GM18870 (cell line): Measurements from ENCODE around the gene ATP1A2.
"Not testable (repeated sequence)": the region's sequence is repeated elsewhere in the genome, so short reads cannot be mapped to it uniquely, and the experiment has no call there.

Source experiments
- ATAC-seq: cut with Tn5 transposase; IDR thresholded peaks from one replicate; pipeline ENCODE4 v1.9.1; 2021; ENCODE audit warnings: moderate library complexity; ENCODE audit not compliant: unreplicated experiment

The ATP1A2 gene

DNA sequence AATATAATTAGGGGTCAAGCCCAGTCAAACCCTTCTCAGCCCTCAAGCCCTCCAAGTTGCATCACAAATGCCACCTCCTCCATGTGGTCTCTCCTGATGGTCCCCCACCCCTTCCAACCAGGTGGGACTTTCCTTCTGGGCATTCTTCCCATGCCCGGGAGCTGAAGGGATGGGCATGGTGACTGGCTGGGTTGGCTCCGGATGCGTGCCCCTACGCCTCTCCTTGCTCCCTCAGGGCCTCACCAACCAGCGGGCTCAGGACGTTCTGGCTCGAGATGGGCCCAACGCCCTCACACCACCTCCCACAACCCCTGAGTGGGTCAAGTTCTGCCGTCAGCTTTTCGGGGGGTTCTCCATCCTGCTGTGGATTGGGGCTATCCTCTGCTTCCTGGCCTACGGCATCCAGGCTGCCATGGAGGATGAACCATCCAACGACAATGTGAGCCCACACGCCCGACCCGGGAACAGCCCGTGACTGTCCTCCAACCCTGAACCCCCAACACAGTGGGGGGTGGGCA, 7.5 kb downstream of the ATP1A2 start:
- ATAC-seq: no peak

DNA sequence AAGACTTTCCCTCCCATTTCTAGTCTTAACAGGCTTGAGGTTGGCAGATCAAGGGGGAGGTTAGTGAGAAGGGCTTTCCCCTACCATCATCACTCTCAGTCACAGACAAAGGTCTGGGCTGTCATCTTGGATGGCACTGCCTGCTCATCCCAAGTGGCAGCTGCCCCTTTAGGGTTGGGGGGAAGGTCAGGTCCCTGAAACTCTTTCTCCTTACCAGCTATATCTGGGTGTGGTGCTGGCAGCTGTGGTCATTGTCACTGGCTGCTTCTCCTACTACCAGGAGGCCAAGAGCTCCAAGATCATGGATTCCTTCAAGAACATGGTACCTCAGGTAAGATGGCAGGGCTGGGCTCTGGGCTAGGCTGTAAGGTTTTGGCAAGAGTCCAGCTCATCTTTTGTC, 8.2 kb downstream of the ATP1A2 start:
- ATAC-seq: no peak

DNA sequence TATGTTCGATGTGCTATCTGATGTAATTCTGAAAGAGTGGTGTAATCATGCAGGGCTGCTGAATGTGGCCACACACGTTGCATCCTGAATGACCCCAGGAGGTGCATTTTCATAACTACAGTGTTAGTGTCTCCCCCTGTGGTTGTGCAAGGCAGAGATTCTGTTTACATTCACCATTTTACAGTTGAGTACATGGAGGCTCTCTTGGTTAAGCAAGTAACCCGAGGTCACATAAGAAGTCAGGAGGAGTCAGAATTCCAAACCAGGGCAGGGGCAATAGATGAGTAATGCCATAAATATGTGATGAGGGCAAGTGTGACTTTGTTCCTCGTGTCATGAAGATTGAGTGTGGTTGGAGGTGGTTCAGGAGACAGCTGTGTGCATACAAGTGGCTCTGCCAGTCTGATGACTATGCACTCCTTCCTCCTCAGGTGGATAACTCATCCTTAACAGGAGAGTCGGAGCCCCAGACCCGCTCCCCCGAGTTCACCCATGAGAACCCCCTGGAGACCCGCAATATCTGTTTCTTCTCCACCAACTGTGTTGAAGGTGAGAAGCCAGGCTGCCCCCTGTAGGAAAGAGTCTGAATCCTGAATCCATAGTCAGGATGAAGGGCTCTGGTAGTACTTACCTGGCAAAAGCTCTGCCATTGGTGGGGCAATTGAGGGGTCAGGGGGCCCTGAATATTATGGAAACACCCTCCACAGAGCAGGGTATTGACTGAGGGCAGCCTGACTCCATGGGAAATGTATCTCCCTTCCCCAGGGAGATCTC, 9.3 kb downstream of the ATP1A2 start:
- ATAC-seq: no peak

DNA sequence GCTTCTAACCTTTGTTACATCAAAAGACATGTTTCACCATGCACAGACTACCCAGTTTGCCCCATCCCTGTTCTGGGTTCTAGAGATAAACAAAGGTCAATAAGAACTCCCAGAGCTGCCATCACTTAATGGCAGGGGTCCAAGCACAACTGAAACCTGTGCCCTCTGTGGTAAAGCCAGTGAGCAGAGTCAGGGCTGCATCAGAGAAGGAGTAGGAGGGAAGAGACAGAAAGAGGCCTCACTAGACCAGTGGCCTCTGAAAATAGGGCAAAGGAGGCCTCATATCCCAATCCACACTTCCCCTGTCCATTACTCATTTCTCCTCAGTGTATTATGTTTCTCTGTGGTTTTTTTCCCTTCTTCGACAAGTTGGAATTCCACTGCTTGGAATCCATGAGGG, 10.2 kb downstream of the ATP1A2 start:
- no peak for ATAC-seq

DNA sequence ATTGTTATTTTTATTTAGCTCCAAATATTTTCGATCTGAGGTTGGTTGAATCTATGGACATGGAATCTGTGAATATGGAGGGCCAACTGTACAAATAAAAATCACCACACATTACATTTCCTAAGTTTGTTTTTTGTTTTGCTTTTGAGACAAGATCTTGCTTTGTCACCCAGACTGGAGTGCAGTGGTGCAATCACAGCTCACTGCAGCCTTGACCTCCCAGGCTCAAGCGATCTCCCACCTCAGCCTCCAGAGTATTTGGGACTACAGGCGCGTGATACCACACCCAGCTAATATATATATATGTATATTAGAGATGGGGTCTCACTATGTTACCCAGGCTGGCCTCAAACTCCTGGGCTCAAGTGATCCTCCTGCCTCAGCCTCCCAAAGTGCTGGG, 10.8 kb downstream of the ATP1A2 start:
- ATAC-seq: not testable (repeated sequence)

DNA sequence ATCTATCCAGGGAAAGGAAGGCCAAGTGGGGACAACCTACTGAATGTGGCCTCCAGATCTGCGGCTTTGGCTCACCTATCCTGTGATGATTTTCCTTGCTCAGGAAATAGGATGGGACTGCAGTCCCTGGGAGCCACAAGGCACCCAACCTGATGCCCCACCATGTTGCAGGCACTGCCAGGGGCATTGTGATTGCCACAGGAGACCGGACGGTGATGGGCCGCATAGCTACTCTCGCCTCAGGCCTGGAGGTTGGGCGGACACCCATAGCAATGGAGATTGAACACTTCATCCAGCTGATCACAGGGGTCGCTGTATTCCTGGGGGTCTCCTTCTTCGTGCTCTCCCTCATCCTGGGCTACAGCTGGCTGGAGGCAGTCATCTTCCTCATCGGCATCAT, 11.8 kb downstream of the ATP1A2 start:
- no peak for ATAC-seq

DNA sequence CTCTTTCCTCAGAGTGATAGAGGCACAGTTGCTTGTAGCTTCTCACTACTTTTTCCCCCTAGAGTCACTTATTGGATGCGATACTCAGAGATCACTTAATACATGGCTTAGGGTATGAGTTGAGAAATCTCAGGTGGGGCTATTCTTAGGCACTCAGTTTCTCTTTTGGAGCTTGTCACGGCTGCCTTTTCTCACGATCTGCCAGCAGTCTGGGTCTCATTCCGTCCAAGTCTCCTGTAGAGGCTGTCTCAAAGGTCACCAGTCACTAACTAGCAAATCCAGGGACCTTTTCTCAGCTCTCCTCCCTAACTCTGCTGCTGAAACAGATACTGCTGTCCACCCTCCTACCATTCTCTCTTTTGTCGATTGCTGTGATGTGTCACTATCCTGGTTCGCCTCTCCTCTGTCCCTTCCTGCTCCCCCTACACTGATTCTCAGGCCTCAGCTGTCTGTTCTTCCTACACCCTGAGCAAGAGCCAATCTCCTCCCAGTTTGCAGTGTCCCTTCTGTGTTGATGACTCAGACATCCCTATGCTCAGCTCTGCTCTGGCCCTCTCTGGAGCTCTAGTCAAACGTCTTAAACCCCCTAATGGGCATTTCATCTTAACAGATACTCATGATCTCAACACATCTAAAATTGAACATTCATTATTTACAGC, 12.4 kb downstream of the ATP1A2 start:
- ATAC-seq: no peak

DNA sequence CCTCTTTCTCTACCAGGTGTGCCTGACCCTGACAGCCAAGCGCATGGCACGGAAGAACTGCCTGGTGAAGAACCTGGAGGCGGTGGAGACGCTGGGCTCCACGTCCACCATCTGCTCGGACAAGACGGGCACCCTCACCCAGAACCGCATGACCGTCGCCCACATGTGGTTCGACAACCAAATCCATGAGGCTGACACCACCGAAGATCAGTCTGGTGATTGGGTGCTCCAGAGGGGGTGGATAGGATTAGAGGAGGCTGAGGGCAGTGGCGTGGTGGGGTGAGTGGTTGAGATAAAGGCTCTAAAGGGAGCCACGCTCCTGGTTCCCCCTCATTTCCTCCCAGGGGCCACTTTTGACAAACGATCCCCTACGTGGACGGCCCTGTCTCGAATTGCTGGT, 13.1 kb downstream of the ATP1A2 start:
- no peak for ATAC-seq

DNA sequence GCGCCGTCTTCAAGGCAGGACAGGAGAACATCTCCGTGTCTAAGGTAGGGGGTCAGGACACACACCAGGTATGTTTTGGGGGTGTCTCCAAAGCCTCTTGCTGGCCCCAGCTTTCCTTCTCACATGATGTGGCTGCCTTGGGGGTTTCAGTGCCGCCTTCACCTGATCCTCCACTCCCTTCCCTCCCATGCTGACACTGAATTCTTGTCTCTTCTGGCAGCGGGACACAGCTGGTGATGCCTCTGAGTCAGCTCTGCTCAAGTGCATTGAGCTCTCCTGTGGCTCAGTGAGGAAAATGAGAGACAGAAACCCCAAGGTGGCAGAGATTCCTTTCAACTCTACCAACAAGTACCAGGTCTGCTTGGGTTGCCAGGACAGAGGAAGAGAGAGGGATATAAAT, 13.5 kb downstream of the ATP1A2 start:
- no peak for ATAC-seq

DNA sequence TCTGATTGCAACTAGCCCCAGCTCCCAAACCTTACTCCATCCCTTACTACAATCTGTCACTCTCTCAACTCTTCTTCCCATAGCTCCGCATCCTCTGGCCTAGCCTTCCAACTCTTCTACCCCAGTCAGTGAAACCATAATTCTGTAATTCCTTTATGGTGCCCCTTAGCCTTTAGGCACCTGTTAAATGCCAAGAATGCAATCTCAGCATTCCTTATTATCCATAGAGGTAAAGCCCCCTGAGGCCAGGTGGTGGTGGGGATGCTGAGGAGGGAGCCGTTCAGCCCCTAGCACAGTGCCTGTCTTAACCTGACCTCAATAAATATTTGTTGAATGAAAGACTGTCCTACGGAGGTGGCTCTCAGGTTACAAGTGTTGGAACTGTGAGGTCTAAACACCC, 14.0 kb downstream of the ATP1A2 start:
- ATAC-seq: no peak

DNA sequence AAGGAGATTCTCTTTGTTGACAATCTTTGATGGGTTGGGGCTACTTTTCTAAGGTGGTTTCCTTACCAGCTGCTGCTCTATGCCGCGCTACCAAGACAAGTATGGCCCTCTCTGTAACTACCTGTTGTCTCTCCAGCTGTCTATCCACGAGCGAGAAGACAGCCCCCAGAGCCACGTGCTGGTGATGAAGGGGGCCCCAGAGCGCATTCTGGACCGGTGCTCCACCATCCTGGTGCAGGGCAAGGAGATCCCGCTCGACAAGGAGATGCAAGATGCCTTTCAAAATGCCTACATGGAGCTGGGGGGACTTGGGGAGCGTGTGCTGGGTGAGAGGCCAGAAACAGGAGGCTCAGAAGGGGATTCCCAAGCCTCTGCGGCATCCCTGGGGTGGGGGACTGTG, 14.4 kb downstream of the ATP1A2 start:
- no peak for ATAC-seq

DNA sequence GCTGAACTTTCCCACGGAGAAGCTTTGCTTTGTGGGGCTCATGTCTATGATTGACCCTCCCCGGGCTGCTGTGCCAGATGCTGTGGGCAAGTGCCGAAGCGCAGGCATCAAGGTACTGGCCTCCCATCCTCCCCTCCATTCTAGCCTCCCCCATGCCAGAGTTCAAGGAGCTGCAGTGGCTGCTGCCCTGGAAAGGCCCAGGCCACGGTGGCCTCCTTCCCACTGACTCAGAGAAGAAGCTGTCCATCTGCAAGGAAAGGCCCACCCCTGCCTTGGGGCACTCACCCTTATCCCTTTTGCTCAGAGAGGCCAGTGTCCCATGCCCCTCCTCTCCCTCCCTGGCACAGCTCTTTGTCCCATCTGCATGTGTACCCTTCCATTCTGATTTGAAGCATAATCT, 14.9 kb downstream of the ATP1A2 start:
- ATAC-seq: no peak

DNA sequence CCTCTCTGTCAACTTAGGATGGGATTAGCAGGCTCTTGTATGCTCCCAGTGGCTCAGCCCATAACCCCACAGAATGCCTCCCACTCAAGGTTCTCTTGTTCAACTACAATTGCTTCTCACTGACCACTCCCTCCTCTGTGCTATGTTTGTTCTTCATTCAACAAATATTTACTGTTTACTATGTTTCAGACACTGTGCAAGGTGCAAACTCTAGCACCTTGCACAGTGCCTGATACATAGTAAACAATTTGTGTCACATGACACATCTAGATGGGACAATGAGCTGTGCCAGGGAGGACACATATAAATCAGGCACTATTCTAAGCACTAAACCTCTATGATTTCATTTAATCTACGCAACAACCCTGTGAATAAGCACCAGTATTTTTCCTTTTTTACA, 15.4 kb downstream of the ATP1A2 start:
- no peak for ATAC-seq

DNA sequence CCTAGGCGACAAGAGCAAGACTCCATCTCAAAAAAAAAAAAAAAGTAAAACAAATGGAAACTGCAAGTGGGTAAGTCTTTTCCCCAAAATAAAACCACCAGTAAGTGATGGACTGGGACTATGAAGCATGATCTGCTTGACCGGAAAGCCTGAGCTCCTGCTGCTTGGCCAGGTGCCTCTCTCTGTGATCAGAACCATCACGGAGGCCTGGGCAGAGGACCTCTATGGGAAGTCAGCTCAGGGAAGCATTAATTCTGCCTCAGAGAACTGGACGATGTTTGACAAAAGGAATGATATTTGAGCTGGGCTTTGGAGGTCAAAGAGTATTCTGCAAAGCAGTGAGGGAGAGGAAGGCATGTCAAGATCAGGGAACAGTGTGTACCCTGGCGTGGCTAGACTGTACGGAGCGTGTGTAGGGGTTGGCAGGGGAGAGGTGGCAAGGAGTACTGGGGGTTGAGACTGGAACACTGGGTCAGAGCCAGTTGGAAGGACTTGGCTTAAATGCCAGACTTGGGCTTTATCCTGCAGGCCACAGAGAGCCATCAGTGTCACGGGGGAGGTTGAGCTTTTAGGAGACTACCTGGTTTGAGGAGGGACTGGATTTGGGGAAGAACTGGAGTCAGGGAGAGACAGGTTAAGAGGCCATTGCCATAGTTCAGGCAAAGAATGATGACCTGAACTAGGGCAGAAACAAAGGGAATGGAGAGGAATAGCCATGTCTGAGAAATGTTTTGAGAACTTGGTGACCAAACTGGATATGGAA, 16.4 kb downstream of the ATP1A2 start:
- ATAC-seq: no peak

DNA sequence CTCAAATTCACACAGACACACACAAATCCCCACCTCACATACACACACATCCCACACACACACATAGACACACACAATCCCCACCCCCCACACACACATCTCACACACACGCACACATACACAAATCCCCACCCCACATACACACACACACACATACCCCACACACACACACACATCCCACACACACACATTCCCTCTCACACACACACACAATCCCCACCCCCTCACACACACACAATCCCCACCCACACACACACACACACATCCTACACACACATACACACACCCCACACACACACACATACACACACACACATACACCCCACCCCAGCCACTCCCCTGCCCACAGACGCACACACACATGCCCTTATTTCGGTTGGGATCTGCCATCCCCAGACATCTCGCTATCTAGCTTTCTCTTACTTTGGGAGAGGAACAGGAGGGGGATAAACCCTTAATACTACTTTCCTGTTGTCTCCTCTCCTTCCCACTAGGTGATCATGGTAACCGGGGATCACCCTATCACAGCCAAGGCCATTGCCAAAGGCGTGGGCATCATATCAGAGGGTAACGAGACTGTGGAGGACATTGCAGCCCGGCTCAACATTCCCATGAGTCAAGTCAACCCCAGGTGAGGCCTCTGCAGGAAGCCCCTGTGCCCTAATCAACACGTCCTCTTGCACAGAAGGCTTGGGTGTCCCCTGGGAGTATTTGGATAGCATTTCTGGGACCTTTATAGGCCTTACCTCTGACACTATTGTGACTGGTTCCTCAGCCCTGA, 18.6 kb downstream of the ATP1A2 start:
- no peak for ATAC-seq

DNA sequence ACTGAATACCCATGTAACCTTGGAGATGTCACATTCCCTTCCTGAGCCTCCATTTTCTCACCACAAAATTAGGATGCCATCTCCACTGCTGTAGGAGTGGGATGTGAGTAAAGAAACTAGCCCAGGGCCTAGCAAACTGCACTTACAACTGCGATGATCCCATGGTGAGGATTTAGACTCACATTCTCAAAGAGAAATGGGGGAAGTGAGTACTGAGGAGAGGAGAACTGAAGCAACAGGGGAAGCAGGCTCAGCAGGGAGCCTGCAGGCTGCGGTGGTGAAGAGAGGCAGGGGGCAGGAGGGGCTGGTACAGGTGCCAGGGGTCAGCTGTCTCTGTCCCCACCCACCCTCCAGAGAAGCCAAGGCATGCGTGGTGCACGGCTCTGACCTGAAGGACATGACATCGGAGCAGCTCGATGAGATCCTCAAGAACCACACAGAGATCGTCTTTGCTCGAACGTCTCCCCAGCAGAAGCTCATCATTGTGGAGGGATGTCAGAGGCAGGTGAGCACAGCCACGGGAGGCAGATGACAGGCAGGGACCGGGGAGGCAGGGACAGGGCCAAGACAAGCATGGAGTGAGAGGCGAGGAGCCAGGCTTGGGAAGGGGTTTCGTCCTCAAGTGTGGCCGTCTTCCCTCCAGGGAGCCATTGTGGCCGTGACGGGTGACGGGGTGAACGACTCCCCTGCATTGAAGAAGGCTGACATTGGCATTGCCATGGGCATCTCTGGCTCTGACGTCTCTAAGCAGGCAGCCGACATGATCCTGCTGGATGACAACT, 19.4 kb downstream of the ATP1A2 start:
- no peak for ATAC-seq

DNA sequence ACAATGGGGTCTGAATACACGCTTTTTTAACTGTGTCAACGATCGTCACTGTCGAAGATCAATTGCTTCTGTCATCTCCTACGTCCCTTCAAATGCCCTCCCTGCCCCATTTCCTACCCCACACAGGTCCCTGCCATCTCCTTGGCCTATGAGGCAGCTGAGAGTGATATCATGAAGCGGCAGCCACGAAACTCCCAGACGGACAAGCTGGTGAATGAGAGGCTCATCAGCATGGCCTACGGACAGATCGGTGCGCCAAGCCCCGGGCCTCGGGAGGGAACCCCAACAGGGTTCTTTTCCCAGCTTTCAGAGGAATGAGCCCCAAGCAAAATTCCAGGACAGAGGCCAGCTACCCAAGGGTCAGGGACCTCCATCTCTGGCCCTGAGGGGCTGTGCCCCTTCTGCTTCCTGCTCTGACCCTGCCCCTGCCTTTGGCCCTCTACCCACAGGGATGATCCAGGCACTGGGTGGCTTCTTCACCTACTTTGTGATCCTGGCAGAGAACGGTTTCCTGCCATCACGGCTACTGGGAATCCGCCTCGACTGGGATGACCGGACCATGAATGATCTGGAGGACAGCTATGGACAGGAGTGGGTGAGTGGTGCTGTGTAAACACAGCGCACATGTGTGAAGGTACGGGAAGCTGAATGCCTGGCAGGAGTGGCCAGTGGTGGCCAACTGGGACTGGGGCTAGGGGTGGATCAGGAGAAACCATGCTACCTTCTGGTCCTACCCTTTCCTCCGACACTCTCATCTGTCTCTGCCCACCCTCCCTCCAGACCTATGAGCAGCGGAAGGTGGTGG, 20.8 kb downstream of the ATP1A2 start:
- ATAC-seq: no peak

DNA sequence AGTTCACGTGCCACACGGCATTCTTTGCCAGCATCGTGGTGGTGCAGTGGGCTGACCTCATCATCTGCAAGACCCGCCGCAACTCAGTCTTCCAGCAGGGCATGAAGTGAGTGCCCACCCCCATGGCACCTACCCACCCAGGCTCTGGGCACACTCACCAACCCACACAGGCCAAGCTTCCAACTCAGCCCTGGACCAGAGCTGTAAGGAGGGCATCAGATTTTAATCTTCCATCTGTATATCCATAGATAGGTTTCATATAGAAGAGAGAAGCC, 21.3 kb downstream of the ATP1A2 start:
- ATAC-seq: no peak

DNA sequence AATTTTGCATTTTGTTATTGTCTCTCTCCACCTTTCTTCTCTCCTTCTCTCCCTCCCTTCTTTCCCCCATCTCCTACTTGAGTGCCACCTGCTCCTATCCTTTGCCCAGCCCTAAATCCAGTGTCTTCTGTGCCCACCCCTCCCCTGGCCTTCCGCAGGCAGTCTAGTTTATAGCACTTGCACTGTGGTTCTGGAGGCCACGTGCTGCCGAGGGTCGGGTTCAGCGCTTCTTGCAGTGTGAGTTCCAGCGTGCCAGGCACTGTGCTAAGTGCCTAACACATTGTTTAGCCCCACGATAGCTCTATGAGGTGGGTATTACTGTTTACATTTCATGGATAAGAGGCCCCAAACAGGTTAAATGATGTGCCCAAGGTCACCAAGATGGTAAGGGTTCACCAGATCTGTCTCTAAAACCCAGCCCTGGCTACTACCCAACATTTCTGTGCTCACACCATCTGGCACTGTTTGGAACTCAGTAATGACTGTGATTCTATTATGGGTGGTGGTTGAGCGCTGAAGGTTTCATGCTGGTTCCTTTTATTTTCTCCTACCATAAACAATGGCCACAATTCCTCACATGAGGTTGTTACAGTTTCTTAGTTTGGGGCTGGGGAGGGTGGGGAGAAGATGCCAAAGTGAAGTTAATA, 21.8 kb downstream of the ATP1A2 start:
- no peak for ATAC-seq
